AG04450 (cell line): Measurements from ENCODE around the gene ZNF503. TPM values are rescaled to one million over a fixed set of nuclear protein-coding genes. Genes with fewer than 3 reads are reported as not detected.

Experiments used
- CTCF ChIA-PET: fragments of 300-600, 350-600 bp; formaldehyde crosslinking; extraction: SDS; loops from one replicate; lab custom pipeline; 2022; ENCODE audit warnings: antibody characterized with exemption, inconsistent platforms; lab: Charles Lee
- POLR2A ChIA-PET: fragments of 350-600 bp; formaldehyde crosslinking; extraction: SDS; loops from one replicate; lab custom pipeline; 2021; ENCODE audit warnings: antibody characterized with exemption, inconsistent platforms; lab: Yijun Ruan, JAX
- DNase-seq: peaks from one replicate; pipeline ENCODE4 v3.0.0-alpha.2; 2011; ENCODE audit warnings: low read depth, low spot score
- H3K27ac ChIP-seq: one replicate; pipeline ENCODE4 v1.5.1; 2012; ENCODE audit warnings: low read depth, low read length, control low read depth
- H3K27me3 ChIP-seq: one replicate; pipeline ENCODE4 v1.6.0; 2012; ENCODE audit warnings: low read length; ENCODE audit not compliant: control insufficient read depth, insufficient read depth
- H3K4me3 ChIP-seq: 2 replicates; pipeline ENCODE4 v1.5.1; 2011; ENCODE audit warnings: mild to moderate bottlenecking, low read depth, low read length, control low read depth
- H3K9me3 ChIP-seq: 2 replicates; pipeline ENCODE4 v1.5.1; 2012; ENCODE audit warnings: low read length; ENCODE audit not compliant: control insufficient read depth, insufficient read depth
- CTCF ChIP-seq: IDR thresholded peaks from 2 replicates; pipeline ENCODE4 v1.5.1; 2011; ENCODE audit warnings: low read depth, low read length, control low read depth, inconsistent platforms
- polyA plus RNA-seq: library from polyadenylated mRNA; depleted of rRNA; stranded (reverse); fragments of >200 nt; gene quantifications from 2 replicates; pipeline ENCODE4 v1.2.3, GENCODE V29; 2011

Gene ZNF503
- polyA plus RNA-seq, 1 experiment, result 2.5 TPM

GRCh38 chr10:75432176-75432575 is 30.6 kb upstream of the ZNF503 start:
- no peak for DNase-seq
- peaks cover 4% of the 10 kb centered on the region; the same call in 1 of the 2 replicates for H3K9me3 ChIP-seq
- peaks cover 23% of the 10 kb centered on the region for H3K27me3 ChIP-seq
- H3K27ac ChIP-seq, result no peak overlapping the region
- CTCF ChIA-PET, result no interaction called here
- POLR2A ChIA-PET, result no interaction called here
- H3K4me3 ChIP-seq, result no peak overlapping the region
- TF ChIP-seq CTCF, result no peak

GRCh38 chr10:75431180-75432111 is 29.9 kb upstream of the ZNF503 start, which contains the start of gene LRMDA:
TSS of gene LRMDA (plus strand) at chr10:75431624.
- no peak for TF ChIP-seq CTCF
- H3K4me3 ChIP-seq, result peak within 1 kb of the TSS; percentile 47
- ChIA-PET CTCF (interaction anchor here (1.2 kb wide), 1 partner anchor 1554 kb away, joined by 3 read pairs; no protein-coding TSS in a partner anchor), POLR2A (no interaction called here)
- H3K27me3 ChIP-seq, result peaks cover 23% of the 10 kb centered on the region
- DNase-seq, result no peak
- H3K27ac ChIP-seq, result no peak within 1 kb of the TSS
- H3K9me3 ChIP-seq, result peaks cover 4% of the 10 kb centered on the region; the same call in 1 of the 2 replicates

- no peak overlapping the region for H3K4me3 ChIP-seq
- TF ChIP-seq CTCF, result no peak
- ChIA-PET POLR2A (interaction anchor here (1.0 kb wide), 1 partner anchor 28 kb away, joined by 3 read pairs; the partner anchor contains the start of gene ZNF503), CTCF (interaction anchor here (1.2 kb wide), 1 partner anchor 1555 kb away, joined by 3 read pairs; no protein-coding TSS in a partner anchor)
- peaks cover 23% of the 10 kb centered on the region for H3K27me3 ChIP-seq
- no peak overlapping the region for H3K27ac ChIP-seq
- peaks cover 4% of the 10 kb centered on the region; the same call in 1 of the 2 replicates for H3K9me3 ChIP-seq
- DNase-seq, result no peak
Measured at GRCh38 chr10:75430000-75430763, 28.6 kb upstream of the ZNF503 start.

GRCh38 chr10:75429159-75429827 is 27.7 kb upstream of the ZNF503 start:
- no peak overlapping the region for H3K27ac ChIP-seq
- H3K27me3 ChIP-seq, result peaks cover 26% of the 10 kb centered on the region
- CTCF ChIA-PET, result interaction anchor here (0.7 kb wide), 1 partner anchor 608 kb away, joined by 4 read pairs; no protein-coding TSS in a partner anchor
- no peak overlapping the region for H3K4me3 ChIP-seq
- no peak for DNase-seq
- no peak for TF ChIP-seq CTCF
- POLR2A ChIA-PET, result interaction anchor here (1.0 kb wide), 1 partner anchor 27 kb away, joined by 3 read pairs; the partner anchor contains the start of gene ZNF503
- H3K9me3 ChIP-seq, result peaks cover 4% of the 10 kb centered on the region; the same call in 1 of the 2 replicates
